HG02870 (cell line): Measurements from ENCODE around the gene RGCC.

Experiments used
- ATAC-seq: cut with Tn5 transposase; IDR thresholded peaks from one replicate; pipeline ENCODE4 v1.9.1; 2021; ENCODE audit warnings: mild to moderate bottlenecking, moderate library complexity; ENCODE audit not compliant: unreplicated experiment

The RGCC gene

DNA sequence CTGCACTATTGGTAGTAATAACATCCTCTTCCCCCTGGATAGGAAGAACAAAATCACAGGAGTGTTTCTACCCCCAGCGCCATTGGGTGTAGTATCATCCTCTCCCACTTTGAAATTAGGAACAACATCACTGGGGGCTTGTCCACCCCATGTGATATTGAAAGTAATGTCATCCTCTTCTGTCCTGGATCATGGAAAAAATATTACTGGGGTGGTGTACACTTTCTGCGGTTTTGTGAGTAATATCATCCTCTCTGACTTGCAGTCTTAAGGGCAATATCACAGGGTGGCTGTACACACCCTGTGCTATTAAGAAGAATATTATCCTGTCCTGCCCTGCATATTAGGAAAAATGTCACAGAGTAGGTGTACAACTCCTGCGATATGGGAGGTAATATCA is 4.9 kb upstream of the RGCC start:
- no peak for ATAC-seq

DNA sequence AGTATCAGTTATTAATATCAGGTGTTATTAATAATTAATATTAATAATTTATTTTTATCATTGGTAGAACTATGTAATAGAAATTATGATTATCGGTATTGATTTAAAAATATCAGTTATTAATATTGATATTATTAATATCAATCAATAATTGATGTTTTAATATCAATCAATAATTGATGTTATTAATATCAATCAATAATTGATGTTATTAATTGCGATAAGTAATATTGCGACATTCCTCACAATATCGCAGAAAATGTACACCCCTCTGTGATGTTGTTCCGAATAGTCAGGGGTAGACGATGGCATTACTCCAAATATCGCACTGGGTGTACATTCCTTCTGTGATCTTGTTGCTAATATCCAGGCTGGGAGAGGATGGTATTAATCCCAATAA is 3.7 kb upstream of the RGCC start:
- no peak for ATAC-seq

DNA sequence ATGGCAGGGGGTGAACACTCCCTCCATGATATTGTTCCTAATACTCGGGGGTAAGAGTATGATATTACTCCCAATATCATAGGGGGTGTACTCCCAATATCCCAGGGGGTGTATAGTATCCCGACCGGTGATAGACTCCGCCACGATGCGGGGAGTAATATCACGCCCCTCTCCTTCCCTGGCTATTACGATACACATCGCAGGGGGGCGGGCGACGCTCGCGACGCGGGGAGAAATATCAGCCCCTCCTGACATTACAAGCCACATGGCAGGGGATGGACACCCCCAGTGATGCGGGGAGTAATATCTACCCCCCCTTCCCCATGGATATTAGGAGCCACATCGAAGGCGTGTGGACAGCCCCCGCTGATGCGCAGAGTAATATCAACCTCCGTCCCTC is 3.2 kb upstream of the RGCC start:
- no peak for ATAC-seq

DNA sequence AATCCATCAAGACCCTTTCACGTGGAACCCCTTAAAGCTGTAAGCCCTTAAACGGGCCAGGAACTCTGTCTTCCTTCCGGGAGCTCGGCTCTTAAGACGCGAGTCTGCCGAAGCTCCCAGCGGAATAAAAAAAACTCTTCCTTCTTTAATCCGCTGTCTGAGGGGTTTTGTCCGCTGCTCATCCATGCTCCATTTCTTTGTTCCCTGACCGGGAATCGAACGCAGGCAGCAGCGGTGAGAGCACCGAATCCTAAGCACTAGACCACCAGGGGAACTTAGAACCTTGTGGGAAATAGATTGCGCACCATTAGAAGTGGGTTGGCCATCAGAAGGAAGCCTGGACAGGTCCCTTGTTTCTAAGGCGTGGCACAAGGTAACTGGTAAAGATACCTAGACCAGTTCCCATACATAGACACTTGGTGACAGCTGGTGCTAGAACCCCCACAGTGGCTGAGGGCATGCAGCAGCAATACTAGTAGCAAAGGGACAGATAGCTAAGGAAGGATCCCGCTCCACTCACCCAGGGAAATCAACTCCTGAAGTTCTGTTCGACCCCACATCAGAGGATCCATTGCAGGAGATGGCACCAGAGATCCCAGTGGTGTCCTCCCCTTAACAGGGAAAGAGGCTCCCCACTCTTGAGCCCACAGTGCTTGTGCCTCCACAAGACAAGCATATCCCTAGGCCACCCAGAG is 1.5 kb upstream of the RGCC start:
- no peak for ATAC-seq

DNA sequence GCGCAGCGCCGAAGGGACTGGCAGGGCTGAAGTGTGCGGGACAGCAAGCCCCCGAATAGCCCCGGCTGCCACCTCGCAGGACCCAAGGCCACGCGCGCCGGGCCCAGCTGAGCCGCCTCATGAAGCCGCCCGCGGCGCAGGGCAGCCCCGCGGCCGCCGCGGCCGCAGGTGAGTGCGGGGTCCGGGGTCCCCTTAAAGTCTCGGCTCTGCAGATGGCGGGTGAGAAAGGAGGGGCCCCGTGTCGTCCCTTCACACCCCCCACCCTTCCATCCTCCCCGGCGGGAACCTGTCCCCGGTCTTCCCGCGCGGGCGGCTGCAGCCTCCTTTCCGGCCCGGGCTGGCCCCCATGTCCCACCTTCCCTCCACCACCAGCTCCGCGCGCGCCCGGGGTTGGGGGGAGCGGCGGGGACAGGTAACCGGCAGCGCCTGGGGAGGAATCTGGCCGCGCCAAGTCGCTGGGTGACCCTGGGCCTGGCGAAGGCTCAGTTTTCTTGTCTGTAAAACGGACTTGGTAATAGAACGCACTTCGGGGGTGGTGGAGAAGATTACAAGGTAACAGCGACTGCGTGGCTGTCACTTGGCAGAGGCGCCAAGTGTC is 338 bp downstream of the RGCC start:
- ATAC-seq = peak; percentile 18

DNA sequence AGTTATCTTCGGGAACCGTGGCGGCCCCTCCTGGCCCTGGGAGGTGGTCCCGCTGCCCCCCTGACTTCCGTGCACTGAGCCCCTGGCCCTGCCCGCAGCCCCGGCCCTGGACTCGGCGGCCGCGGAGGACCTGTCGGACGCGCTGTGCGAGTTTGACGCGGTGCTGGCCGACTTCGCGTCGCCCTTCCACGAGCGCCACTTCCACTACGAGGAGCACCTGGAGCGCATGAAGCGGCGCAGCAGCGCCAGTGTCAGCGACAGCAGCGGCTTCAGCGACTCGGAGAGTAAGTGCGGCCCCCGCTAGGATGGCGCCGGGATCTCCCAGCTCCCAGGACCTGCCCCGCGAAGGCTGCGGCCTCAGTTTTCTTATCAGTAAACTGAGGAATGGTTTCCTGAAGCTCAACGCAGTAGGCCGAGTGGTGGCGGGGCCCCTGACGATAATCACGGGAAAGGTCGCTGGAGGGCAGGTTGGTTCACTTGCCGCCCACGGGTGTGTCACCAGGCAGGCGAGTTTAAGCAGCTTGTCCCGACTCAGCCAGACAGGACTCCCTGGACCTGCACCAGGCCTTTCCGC is 924 bp downstream of the RGCC start:
- no peak for ATAC-seq

DNA sequence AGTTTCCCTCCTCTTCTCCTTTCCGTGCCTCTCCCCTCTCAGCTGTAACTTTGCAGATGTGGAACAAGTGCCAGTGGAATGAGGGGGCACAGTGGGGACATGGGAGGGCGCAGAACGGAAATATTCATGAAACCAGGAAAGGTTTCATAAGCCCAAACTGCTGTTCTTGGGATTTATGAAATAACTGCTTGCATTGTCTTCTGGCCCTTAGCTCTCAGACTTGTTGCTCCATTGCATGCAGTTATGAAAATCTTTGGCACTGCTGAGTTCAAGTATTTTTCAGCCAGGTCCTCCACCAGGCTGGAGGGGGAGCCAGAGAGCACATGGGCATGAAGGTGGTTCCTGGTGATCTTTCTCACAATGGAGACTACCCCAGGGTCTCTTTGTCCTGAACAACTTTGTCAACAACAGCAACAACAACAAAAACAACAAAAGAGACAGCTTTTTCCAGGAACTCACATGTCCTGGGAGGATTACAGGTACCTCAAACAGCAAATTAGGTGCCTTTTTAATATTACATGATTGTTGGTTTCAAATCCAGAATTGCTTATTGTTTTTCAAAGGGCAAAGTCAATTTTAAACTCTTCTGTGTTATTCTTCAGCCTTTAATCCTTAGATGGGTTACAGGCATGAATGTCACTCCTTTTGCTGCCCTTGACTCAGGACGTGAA is 1.5 kb downstream of the RGCC start:
- no peak for ATAC-seq

DNA sequence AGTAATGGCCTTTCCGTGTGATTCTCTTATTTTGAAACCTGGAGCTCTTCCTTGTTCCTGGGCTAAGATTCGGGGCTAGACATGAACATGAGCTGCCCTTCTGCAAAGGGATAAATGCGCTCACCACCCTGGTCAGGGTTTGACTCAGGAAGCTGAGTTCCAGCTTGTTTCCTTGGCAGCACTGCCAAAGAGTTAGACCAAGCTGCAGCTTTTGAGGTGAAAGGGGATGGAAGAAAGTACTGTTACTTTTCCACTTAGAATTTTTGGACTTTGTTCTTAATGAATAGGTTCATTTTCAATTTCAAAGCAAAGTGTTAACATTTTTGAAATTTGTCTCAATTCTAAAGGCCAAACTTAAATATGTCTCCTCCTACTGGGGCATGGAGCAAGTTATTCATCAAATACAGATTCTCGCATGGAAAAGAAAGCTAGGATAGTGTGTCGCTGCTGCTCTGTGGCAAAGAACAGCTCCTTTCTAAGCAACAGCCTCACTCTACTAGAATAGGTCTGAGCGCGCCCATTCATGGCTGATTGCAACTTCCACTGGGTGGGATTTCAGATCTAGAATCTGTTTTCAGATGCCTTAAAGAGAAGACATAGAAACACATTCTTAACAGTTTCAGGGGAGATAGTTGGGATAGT is 2.2 kb downstream of the RGCC start:
- no peak for ATAC-seq

DNA sequence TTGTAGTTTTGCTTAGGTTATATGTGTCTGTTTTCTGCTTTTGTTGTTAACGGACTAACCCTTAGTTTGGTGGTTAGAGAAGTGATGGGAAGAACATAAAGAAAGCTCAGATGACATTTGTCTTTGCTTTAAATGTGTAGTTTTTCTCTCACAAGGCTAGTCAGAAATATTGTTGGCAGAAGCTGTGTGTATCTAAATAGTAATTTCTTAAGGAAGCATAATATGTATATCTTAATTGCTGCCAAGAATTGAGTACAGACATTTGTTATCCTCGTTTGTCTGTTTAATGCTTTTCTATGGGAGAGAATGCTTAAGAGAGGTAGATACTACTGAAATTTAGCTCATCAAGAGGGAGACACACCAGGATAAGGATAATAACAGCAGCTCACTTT is 2.7 kb downstream of the RGCC start:
- no peak for ATAC-seq

DNA sequence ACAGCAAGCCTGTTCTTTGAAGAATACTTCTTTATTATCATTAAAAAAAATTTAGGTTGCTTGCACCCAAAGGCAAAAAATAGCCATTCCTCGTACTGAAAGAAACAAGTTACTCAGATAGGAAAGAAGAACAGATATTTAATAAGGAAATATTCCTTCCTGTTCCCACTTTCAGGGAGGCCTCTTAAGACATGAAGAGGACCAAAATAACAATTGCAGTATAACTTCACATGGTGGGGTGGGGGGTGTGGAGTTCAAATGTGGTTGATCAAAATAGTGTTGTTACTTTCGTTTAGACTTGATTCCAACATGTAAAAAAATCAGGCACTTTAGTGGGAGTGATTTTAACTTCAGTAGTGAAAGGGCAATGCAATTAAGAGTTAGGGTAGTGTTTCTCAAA is 3.6 kb downstream of the RGCC start:
- ATAC-seq = no peak

DNA sequence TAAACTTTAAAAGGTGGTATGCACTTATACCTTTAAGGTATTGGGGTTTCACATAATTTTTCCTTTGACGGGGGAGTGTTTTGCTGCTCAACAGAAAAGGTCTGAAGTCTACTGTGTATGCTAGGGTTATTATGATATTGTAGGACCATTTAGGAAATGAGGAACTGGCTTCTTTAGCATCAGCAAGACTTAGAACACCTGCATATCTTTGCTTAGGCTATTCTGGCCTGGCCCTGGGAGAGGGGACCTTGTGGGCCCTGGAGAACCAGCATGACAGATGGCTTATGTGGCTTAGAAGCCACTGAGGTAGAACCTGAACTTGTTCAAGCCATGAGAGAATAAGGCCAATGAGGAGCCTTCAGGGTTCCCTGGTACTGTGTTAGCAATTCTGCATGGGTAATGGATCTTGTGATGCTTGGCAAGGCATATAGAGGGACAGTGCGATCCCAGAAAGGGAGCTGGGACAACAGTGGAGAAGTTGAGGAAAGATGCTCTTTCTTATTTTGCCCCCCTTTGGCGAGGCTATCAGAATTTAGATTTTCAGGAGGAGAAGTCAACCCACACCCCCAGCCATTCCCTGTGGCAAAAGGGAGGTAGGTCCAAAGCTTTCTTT is 4.3 kb downstream of the RGCC start:
- no peak for ATAC-seq

DNA sequence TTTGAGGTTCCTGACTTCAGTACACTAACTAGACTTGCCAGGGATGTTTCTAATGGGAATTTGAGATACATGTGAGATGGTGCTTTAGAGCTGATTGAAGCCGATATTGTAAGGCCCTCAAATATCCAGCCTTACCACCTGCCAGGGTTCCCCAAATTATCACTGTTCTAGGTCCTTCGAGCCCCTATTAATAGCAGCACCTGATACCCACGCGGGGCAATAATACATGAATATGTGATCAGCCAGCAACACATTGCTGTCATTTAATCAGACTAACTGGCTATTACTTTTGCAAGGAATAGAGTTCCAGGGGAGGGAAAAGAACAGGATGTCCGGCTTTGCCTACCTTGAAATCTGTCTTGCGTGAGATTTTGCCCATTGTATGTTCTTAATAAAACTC is 5.1 kb downstream of the RGCC start:
- ATAC-seq = no peak

DNA sequence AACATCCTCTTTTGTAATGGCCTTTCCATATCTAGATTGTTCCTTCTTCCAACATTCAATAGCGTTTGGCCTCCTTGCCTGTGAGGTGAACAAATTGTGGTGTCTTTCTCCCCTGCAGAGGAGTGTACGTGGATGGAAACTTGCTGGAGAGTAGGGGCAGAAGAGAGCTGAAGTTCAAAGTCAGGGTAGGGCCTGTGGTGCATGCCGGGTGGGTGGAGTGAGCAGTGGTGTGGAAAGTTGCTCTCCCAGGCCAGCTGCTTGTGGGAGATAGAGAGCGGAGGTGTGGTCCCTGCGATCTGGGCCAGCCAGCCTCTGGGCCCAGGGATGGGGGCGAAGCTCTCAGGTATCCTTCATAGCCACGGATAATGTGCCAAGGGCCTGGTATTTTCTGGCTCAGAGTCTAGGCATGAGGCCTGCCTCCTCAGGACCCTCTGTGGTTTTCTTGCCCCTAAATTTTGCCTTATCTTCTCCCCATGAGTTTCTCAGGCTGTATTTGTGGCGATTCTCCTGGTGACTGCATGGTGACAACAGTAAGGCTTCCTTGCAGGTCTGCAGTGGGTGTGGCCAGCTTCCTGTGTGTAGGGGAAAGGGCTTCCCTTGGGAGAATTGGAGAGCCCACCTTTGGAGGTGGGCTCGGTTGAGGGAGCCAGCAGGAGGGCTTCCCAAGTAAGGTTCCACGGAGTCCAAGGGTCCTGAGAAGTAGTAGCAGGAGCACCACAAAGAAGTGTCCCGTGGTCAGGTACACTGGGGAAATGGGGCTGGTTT is 6.7 kb downstream of the RGCC start:
- peak; percentile 46 for ATAC-seq

DNA sequence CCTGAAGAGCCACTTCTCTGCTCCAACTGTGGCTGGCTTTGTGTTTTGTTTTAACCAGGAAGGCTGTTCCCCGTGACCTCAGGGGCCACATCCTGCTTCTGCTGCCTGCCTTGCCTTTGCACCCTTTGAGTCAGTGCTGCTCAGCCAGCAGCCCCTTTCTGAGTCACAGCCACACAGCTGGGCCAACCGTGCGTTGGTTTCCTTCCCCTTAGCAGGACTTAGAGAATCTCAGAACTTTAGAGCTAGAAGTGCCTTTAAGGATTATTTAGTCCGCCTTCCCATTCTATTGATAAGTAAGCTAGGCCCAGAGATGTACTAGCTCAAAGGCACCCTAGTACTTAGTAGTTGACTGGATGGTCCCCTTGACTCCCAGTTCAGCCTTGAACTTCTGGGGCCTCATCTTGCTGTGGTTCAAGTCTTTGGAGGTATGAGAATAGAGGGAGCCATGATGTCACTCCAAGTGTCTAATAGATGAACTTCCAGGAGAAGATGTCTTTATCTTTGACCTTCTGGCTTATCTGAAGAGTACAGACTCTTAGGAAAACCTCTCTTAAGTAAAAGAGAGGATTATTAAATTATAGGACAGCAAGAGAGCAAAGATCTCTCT is 8.0 kb downstream of the RGCC start:
- ATAC-seq = peak; percentile 90

DNA sequence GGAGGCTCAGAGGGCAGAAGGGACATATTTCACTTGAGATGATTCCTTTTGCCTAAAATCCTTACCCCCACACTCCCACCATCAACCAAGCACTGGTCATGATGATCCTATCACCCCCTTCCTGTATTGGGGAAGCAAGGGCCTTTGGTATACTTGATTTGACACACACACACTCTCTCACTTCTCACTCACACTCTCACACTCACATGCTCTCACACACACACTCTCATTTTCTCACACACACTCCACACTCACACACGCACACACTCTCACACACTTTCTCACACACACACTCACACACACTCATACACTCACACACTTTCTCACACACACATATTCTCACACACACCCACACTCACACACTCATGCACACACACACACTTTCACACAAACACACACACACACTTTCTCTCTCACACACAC is 8.6 kb downstream of the RGCC start:
- no peak for ATAC-seq

DNA sequence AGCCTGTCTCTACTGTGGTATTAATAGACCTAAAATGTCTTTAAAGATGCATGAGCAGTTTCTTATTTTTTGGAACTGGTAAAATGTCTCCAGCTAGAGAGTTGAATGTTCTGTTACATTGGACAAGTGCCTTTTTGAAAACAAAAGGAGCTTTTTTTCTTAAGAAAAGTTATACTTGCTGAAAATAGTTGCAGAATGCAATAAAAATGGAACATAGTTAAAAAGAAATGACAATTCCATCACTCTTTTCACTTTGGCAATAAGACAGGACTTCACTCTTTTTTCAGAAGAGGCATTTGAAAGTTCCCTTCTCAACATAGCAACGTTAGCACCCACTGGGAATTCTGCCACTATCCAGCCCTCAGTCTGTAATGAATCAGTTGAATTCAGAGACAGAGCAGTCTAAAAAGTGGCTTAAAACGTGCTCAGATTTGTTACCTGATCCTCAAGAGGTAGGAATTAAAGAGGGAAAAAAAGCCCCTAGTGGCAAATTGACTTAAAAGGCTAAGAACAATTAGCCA is 10.1 kb downstream of the RGCC start:
- no peak for ATAC-seq

DNA sequence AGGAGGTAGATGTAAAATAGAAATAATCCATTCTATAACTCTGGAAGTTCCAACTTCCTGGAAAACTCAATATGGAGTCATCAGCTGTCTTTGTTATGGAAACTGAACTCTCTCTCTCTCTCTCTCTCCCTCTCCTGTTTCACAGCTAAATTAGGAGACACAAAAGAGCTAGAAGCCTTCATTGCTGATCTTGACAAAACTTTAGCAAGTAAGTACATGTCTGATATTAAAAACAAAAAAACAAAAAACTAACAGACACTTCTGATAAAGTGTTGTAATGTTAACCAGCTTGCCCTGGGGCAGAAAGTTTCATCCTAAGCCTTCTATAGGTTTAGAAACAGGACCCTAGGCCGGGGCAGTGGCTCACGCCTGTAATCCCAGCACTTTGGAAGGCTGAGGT is 11.3 kb downstream of the RGCC start:
- ATAC-seq = no peak

DNA sequence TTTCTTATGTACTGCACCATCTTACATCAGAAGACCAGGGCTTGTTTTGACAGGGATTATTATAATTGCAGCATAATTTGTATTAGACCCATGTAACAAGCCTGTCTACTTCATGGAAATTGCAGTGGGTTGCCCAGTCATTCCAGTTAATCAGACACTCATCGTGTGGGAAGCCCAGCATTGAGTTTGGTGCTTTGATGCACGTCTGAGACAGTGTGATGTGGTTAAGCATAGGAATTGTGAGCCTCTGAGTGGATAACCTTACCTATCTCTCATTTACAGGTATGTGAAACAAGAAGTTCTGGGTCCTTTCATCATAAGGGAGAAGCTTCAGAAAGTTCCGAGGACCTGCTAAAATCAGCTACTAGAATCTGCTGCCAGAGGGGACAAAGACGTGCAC is 12.8 kb downstream of the RGCC start:
- ATAC-seq = no peak

DNA sequence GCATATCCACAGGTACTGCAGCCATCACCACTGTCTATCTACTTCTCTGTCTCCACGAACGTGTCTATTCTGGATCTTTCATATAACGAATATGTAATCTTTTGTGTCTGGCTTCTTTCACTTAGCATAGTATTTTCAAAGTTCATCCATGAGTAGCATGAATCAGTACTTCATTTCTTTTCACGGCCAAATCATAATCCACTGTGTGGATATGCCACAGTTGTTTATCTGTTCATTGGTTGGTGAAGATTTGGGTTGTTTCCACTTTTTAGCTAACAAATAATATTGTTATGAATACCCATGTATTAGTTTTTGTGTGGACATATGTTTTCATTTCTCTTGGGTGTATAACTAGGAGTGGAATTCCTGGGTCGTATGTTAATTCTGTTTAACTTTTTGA is 14.4 kb downstream of the RGCC start:
- no peak for ATAC-seq

DNA sequence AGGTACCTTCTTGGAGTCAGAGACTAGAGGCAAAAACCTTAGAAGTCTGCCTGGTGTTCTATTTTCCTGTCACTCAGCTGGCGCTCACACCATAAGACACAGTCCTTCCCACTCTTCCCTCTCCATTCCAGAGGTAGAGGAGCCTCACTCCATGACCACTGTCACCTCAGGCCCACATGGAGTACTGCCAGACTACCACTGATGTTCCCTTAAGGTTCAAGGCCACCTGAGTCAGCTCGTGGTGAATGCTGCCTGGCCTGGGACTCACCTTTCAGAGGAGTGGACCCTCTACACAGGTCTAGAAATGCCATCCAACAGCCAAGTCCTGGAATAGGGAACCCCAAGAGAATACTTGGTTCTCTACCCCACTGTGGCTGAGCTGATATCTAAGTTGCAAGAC is 29.9 kb downstream of the RGCC start:
- no peak for ATAC-seq
